Measurements from ENCODE around the gene ZNF14. TPM values are rescaled to one million over a fixed set of nuclear protein-coding genes. Genes with fewer than 3 reads are reported as not detected.

ZNF14 gene
- total and polyA plus RNA-seq, 9 of the 15 experiments (the other 6 are each of a cell fraction or from before 2014, with no cell fraction given) = 1.9 to 7.0 (median 4.0) TPM

- no peak for TF ChIP-seq CUX1 (CRISPR knock-in tag; IDR thresholded peaks at IDR 0.05)
Measured at GRCh38 chr19:19677579-19677978, 55.3 kb downstream of the ZNF14 start (continued).

- 89% methylated on average over 6 of the region's 6 CpGs for WGBS (ENCODE audit: insufficient coverage, low coverage, missing lambda C conversion rate)
Measured at GRCh38 chr19:19674315-19674714, 58.6 kb downstream of the ZNF14 start.

More at GRCh38 chr19:19674315-19674714, 58.6 kb downstream of the ZNF14 start:
- Histone ChIP-seq H2AFZ (ENCODE audit: low read depth, low read length) (no peak overlapping the region), H3K4me3 (no peak overlapping the region), H3K9me1 (ENCODE audit: control insufficient read depth, insufficient read depth, low read length) (no peaks in the 10 kb centered on the region), H3K4me2 (ENCODE audit: insufficient read depth, low read length) (no peak overlapping the region), H3K79me2 (ENCODE audit: control insufficient read depth, insufficient read depth, low read length) (peaks cover 18% of the 10 kb centered on the region), H3K9ac (ENCODE audit: insufficient read depth in 1 of 2, low read depth in 2 of 2, low read length in 2 of 2) (no peak overlapping the region), H3K4me1 (replicated peaks in 1 of 2; ENCODE audit: control insufficient read depth in 2 of 2, insufficient read depth in 2 of 2, low read length in 2 of 2) (peaks cover 6 to 9% of the 10 kb centered on the region in 2 experiments), H3K27me3 (ENCODE audit: control insufficient read depth in 2 of 2, insufficient read depth in 2 of 2, low read length in 2 of 2) (no peaks in the 10 kb centered on the region), H3K27ac (ENCODE audit: extremely low read depth, low read depth, low read length) (no peak overlapping the region), H3K36me3 (ENCODE audit: control insufficient read depth, insufficient read depth, low read length) (peaks cover 47% of the 10 kb centered on the region), H3K9me3 (replicated peaks; ENCODE audit: control insufficient read depth, insufficient read depth, low read depth, low read length) (peaks cover 18% of the 10 kb centered on the region), H4K20me1 (replicated peaks; ENCODE audit: control insufficient read depth, insufficient read depth, low read length) (no peaks in the 10 kb centered on the region)
- POLR2A ChIA-PET = no interaction called here
- intact Hi-C loops (cut with micrococcal nuclease) = no loop called here
- CTCF ChIA-PET (ENCODE audit: low intra/inter-chr PET ratio) = no interaction called here
- FAIRE-seq (no peak), DNase-seq (ENCODE audit: extremely low read depth in 1 of 4, low spot score in 3 of 4) (no peak), ATAC-seq (no peak)
- TF ChIP-seq STAT5A (IDR thresholded peaks at IDR 0.05; ENCODE audit: borderline replicate concordance, low read length) (no peak), ATF3 (IDR thresholded peaks at IDR 0.05) (peak; percentile 31; the same call in 1 of the 2 replicates), ATF3 (CRISPR knock-in tag; conservative IDR thresholded peaks at IDR 0.05) (no peak), STAT5B (CRISPR knock-in tag; IDR thresholded peaks at IDR 0.05) (no peak), ZNF324 (CRISPR knock-in tag; IDR thresholded peaks at IDR 0.05) (peak; percentile 56; the same call in 1 of the 2 replicates)
- in situ Hi-C loops (cut with MboI) = no loop called here
- BruUV-seq (replicated peaks) = no TSS peak

Data from K562 (cell line).